ENCODE data around the gene ZFYVE21. TPM values are rescaled to one million over a fixed set of nuclear protein-coding genes. Genes with fewer than 3 reads are reported as not detected.

The ZFYVE21 gene
- total RNA-seq, 1 experiment from 2014 or later: 93.3 TPM

DNA sequence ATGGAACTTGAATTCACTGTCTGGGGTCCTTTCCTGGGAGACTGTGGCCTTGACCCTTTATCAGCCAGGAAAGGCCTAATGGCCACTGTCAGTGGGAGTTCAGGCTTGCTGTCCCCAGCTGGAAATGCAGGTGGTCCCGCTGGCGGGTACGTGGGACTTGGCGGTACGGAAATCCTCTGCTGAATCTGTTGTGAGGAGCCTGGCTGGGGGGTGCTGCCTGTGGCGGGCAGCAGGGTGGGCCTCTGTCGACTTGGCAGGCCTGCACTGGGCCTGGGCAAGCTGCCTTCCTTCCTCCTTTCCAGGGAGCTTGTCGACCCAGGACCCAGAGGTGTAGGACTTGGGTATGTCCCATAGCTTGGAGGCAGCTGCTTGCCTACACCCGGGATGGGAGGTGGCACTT, 26.3 kb downstream of the ZFYVE21 start:
- Histone ChIP-seq H3K27ac (no peak overlapping the region), H3K4me3 (no peak overlapping the region), H3K36me3 (ENCODE audit: low read depth) (no peaks in the 10 kb centered on the region), H4K20me1 (ENCODE audit: insufficient read depth) (0 out of 2 replicates have a peak, but pooled peaks cover under 1% of the 10 kb centered on the region), H3K9me3 (ENCODE audit: insufficient read depth, low read depth) (no peaks in the 10 kb centered on the region), H2AFZ (no peak overlapping the region), H3K4me1 (replicated peaks; ENCODE audit: insufficient read depth) (peaks cover 2% of the 10 kb centered on the region), H3K27me3 (ENCODE audit: insufficient read depth, low read depth) (no peaks in the 10 kb centered on the region), H3K79me2 (ENCODE audit: low read depth) (no peaks in the 10 kb centered on the region), H3F3A (ENCODE audit: insufficient read depth, low read depth) (peaks cover 2% of the 10 kb centered on the region; the same call in 1 of the 2 replicates), H3K4me2 (no peak overlapping the region), H3K9me2 (ENCODE audit: insufficient read depth) (no peaks in the 10 kb centered on the region)
- no peak for DNase-seq
- TF ChIP-seq EZH2 (IDR thresholded peaks at IDR 0.05; ENCODE audit: low read depth): no peak
- intact Hi-C loops (cut with micrococcal nuclease; ENCODE audit: unreplicated experiment): no loop called here
- no TSS peak for BruUV-seq (replicated peaks)
- ChIA-PET POLR2A (ENCODE audit: unreplicated experiment) (no interaction called here), CTCF (no interaction called here)

DNA sequence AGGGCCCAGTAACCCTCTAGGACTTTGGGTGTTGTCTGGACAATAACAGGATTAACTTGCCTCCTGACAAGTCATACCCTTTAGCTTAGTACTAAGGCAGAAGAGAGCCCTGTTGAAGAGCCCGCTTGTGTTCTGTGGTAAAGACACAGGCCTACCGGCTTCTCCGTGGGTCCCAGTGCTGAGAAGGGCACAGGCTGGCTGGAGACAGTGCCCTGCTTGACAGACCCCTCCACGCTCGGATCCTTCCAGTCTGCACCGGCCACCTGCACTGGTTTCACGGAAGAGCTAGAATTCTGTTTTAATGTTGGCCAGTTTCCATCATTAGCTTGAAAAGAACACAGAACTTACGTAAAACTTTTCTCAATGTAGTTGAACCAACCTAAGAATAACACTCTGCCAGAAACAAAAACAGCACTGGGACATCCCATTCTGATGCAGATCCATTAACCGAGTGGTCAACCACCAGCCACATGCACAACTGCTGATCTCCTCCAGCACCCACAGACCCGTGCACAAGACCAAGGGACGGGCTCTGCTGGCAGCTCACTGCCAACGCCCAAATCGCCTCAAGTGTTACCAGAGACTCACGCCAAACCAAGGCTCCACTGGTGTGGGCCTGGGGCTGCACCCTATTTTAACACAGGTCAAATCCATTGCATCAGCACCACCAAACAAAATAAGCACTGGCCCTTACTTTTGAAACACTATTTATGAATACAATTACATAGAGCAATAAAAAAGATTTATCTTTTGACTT, 27.1 kb downstream of the ZFYVE21 start:
- Histone ChIP-seq H2AFZ (no peak overlapping the region), H3K9me3 (ENCODE audit: insufficient read depth, low read depth) (no peaks in the 10 kb centered on the region), H4K20me1 (ENCODE audit: insufficient read depth) (no peaks in the 10 kb centered on the region), H3K4me3 (no peak overlapping the region), H3F3A (ENCODE audit: insufficient read depth, low read depth) (no peaks in the 10 kb centered on the region), H3K79me2 (ENCODE audit: low read depth) (no peaks in the 10 kb centered on the region), H3K4me2 (no peak overlapping the region), H3K27ac (no peak overlapping the region), H3K9me2 (ENCODE audit: insufficient read depth) (no peaks in the 10 kb centered on the region), H3K27me3 (ENCODE audit: insufficient read depth, low read depth) (no peaks in the 10 kb centered on the region), H3K36me3 (ENCODE audit: low read depth) (no peaks in the 10 kb centered on the region), H3K4me1 (replicated peaks; ENCODE audit: insufficient read depth) (no peaks in the 10 kb centered on the region)
- ChIA-PET POLR2A (ENCODE audit: unreplicated experiment) (interaction anchor here (0.8 kb wide), 1 partner anchor 25 kb away, joined by 5 read pairs; no protein-coding TSS in a partner anchor), CTCF (no interaction called here)
- intact Hi-C loops (cut with micrococcal nuclease; ENCODE audit: unreplicated experiment): no loop called here
- DNase-seq: no peak
- TF ChIP-seq, protein P1, sequence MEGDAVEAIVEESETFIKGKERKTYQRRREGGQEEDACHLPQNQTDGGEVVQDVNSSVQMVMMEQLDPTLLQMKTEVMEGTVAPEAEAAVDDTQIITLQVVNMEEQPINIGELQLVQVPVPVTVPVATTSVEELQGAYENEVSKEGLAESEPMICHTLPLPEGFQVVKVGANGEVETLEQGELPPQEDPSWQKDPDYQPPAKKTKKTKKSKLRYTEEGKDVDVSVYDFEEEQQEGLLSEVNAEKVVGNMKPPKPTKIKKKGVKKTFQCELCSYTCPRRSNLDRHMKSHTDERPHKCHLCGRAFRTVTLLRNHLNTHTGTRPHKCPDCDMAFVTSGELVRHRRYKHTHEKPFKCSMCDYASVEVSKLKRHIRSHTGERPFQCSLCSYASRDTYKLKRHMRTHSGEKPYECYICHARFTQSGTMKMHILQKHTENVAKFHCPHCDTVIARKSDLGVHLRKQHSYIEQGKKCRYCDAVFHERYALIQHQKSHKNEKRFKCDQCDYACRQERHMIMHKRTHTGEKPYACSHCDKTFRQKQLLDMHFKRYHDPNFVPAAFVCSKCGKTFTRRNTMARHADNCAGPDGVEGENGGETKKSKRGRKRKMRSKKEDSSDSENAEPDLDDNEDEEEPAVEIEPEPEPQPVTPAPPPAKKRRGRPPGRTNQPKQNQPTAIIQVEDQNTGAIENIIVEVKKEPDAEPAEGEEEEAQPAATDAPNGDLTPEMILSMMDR (conservative IDR thresholded peaks at IDR 0.05): no peak
- no peak for TF ChIP-seq EZH2 (IDR thresholded peaks at IDR 0.05; ENCODE audit: low read depth)
- BruUV-seq (replicated peaks): no TSS peak

DNA sequence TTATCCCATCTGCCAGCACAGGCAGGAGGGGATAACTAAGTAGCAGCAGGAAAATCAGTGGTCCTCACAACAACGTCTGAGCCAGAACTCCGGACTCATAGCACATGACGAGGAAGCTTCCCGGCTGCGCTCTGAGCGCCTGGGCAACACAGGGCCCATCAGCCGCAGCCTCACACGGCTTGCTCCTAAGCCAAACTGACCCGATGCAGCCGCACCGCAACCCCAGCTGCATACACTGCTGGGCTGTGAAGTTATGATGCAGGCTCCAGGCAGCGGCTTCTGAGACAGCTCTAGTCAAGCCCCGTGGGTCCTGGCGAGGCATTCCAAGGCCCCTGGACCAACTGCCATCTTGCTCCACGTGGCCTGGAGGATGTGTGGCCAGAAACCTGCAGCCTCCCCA, 28.1 kb downstream of the ZFYVE21 start:
- Histone ChIP-seq H3K9me2 (ENCODE audit: insufficient read depth) (no peaks in the 10 kb centered on the region), H4K20me1 (ENCODE audit: insufficient read depth) (no peaks in the 10 kb centered on the region), H3K27ac (no peak overlapping the region), H3K27me3 (ENCODE audit: insufficient read depth, low read depth) (no peaks in the 10 kb centered on the region), H3F3A (ENCODE audit: insufficient read depth, low read depth) (no peaks in the 10 kb centered on the region), H3K79me2 (ENCODE audit: low read depth) (no peaks in the 10 kb centered on the region), H3K4me3 (no peak overlapping the region), H3K9me3 (ENCODE audit: insufficient read depth, low read depth) (no peaks in the 10 kb centered on the region), H3K4me2 (no peak overlapping the region), H3K36me3 (ENCODE audit: low read depth) (no peaks in the 10 kb centered on the region), H2AFZ (no peak overlapping the region), H3K4me1 (replicated peaks; ENCODE audit: insufficient read depth) (no peaks in the 10 kb centered on the region)
- DNase-seq: no peak
- intact Hi-C loops (cut with micrococcal nuclease; ENCODE audit: unreplicated experiment): no loop called here
- CTCF ChIA-PET: interaction anchor here (0.6 kb wide), 1 partner anchor 27 kb away, joined by 3 read pairs; no protein-coding TSS in a partner anchor
- POLR2A ChIA-PET (ENCODE audit: unreplicated experiment): interaction anchor here (0.5 to 0.8 kb wide), 2 partner anchors 12 to 23 kb away, joined by 5 read pairs; no protein-coding TSS in a partner anchor
- TF ChIP-seq, protein P1 (conservative IDR thresholded peaks at IDR 0.05): no peak
- TF ChIP-seq EZH2 (IDR thresholded peaks at IDR 0.05; ENCODE audit: low read depth): no peak
- BruUV-seq (replicated peaks): no TSS peak
